ENCODE data around the gene SCGB3A1. TPM values are rescaled to one million over a fixed set of nuclear protein-coding genes. Genes with fewer than 3 reads are reported as not detected.
A peak's percentile ranks its signal among the peaks of the same experiment; 100 is the strongest.

SCGB3A1 gene
- polyA plus RNA-seq, 2 of the 4 experiments (the other 2 are of a cell fraction): not detected

DNA sequence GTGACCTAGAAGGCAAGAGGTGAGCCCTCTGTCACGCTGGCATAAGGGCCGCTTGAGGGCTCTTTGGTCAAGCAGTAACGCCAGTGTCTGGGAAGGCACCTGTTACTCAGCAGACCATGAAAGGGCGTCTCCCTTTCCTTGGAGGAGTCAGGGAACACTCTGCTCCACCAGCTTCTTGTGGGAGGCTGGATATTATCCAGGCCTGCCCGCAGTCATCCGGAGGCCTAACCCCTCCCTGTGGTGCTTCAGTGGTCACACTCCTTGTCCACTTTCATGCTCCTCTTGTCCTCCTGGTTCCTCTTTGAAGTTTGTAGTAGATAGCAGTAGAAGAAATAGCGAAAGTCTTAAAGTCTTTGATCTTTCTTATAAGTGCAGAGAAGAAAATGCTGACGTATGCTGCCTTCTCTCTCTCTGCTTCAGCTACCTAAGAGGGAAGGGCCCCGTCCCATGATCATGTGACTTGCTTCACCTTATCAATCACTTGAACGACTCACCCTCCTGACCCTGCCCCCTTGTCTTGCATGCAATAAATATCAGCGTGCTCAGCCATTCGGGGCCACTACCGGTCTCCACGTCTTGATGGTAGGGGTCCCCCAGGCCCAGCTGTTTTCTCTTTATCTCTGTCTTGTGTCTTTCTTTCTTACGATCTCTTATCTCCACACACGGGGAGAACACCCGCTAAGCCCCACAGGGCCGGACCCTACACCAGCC is 16.7 kb upstream of the SCGB3A1 start:
- ATAC-seq (no peak), DNase-seq (ENCODE audit: low read depth in 1 of 2, low spot score in 1 of 2) (no peak), FAIRE-seq (no peak)
- CTCF ChIA-PET: interaction anchor here (0.7 to 2.4 kb wide), 5 partner anchors 8 to 314 kb away, joined by 3 to 13 read pairs (median 4); no protein-coding TSS in a partner anchor
- 72% methylated on average over 18 of the region's 18 CpGs for WGBS (ENCODE audit: missing lambda C conversion rate)
- Histone ChIP-seq H3K4me3 (no peak overlapping the region), H3K27ac (no peak overlapping the region), H3K9me3 (no peaks in the 10 kb centered on the region), H3K4me1 (no peaks in the 10 kb centered on the region), H3K4me2 (no peak overlapping the region)
- POLR2A ChIA-PET: no interaction called here
- TF ChIP-seq TFCP2L1 (CRISPR knock-in tag; IDR thresholded peaks at IDR 0.05): no peak
- TF ChIP-seq, protein P1, sequence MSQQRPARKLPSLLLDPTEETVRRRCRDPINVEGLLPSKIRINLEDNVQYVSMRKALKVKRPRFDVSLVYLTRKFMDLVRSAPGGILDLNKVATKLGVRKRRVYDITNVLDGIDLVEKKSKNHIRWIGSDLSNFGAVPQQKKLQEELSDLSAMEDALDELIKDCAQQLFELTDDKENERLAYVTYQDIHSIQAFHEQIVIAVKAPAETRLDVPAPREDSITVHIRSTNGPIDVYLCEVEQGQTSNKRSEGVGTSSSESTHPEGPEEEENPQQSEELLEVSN (IDR thresholded peaks at IDR 0.05; ENCODE audit: borderline replicate concordance, low read depth): no peak
- no peak for TF ChIP-seq ESRRA (IDR thresholded peaks at IDR 0.05; ENCODE audit: borderline replicate concordance, low read length)
- TF ChIP-seq HEYL (CRISPR knock-in tag; IDR thresholded peaks at IDR 0.05): no peak
- TF ChIP-seq HOXB13 (CRISPR knock-in tag; IDR thresholded peaks at IDR 0.05; ENCODE audit: low read depth): no peak
- no peak for TF ChIP-seq ATOH8 (CRISPR knock-in tag; IDR thresholded peaks at IDR 0.05; ENCODE audit: low read depth)
- no peak for TF ChIP-seq KDM1A (IDR thresholded peaks at IDR 0.05; ENCODE audit: low read depth)
- TF ChIP-seq TP53 (CRISPR knock-in tag; IDR thresholded peaks at IDR 0.05): no peak
- TF ChIP-seq MYC (IDR thresholded peaks at IDR 0.05; ENCODE audit: borderline replicate concordance, low read length): no peak
- TF ChIP-seq CHD4 (IDR thresholded peaks at IDR 0.05; ENCODE audit: borderline replicate concordance): no peak

GRCh38 chr5:180606215-180606785 is 15.0 kb upstream of the SCGB3A1 start:
- TF ChIP-seq FOSB (CRISPR knock-in tag; IDR thresholded peaks at IDR 0.05) (no peak), SMC3 (IDR thresholded peaks at IDR 0.05) (no peak), ELK1 (IDR thresholded peaks at IDR 0.05; ENCODE audit: low read depth, low read length) (no peak), CBX2 (IDR thresholded peaks at IDR 0.05; ENCODE audit: borderline replicate concordance, low read depth) (no peak), HOXB13 (CRISPR knock-in tag; IDR thresholded peaks at IDR 0.05; ENCODE audit: low read depth) (no peak)
- TF ChIP-seq, protein P2, sequence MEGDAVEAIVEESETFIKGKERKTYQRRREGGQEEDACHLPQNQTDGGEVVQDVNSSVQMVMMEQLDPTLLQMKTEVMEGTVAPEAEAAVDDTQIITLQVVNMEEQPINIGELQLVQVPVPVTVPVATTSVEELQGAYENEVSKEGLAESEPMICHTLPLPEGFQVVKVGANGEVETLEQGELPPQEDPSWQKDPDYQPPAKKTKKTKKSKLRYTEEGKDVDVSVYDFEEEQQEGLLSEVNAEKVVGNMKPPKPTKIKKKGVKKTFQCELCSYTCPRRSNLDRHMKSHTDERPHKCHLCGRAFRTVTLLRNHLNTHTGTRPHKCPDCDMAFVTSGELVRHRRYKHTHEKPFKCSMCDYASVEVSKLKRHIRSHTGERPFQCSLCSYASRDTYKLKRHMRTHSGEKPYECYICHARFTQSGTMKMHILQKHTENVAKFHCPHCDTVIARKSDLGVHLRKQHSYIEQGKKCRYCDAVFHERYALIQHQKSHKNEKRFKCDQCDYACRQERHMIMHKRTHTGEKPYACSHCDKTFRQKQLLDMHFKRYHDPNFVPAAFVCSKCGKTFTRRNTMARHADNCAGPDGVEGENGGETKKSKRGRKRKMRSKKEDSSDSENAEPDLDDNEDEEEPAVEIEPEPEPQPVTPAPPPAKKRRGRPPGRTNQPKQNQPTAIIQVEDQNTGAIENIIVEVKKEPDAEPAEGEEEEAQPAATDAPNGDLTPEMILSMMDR (IDR thresholded peaks at IDR 0.05): no peak
- Histone ChIP-seq H3K4me3 (no peak overlapping the region), H3K4me1 (no peaks in the 10 kb centered on the region), H3K9me3 (no peaks in the 10 kb centered on the region), H3K4me2 (no peak overlapping the region), H3K27ac (no peak overlapping the region)
- 47% methylated on average over 21 of the region's 21 CpGs for WGBS (ENCODE audit: missing lambda C conversion rate)
- FAIRE-seq (no peak), ATAC-seq (peak in 1 of 2 experiments; percentile 14; a peak in 3 of 6 replicates), DNase-seq (ENCODE audit: low read depth in 1 of 2, low spot score in 1 of 2) (no peak)
- ChIA-PET POLR2A (no interaction called here), CTCF (interaction anchor here (0.6 to 2.9 kb wide), 29 partner anchors 8 to 478 kb away, joined by 3 to 14 read pairs (median 4); no protein-coding TSS in a partner anchor)
